ENCODE data around the gene DCP1A.
A peak's percentile ranks its signal among the peaks of the same experiment; 100 is the strongest.
"Not testable (repeated sequence)": the region's sequence is repeated elsewhere in the genome, so short reads cannot be mapped to it uniquely, and the experiment has no call there.

Gene DCP1A

DNA sequence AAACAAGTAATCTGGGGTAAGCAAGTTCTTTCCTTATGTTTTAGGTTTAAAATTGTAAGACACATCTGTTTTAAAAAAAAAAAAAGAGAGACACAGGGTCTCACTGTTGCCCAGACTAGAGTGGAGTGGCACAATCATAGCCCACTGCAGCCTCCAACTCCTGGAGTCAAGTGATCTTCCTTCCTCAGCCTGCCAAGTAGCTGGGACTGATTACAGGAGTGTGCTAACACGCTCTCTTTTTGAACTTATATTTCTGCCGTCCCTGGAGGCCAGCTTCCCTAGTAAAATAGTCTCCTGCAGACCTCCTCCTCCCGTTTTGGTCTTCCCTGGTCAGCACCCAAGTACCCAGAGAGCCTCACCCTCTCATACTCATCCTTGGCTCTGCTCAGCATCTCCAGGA, 35.5 kb downstream of the DCP1A start:
- H3K4me3 ChIP-seq (ENCODE audit: low read depth, low read length) = no peak overlapping the region
- no peak for DNase-seq (ENCODE audit: low read depth)
- TF ChIP-seq, protein P1, sequence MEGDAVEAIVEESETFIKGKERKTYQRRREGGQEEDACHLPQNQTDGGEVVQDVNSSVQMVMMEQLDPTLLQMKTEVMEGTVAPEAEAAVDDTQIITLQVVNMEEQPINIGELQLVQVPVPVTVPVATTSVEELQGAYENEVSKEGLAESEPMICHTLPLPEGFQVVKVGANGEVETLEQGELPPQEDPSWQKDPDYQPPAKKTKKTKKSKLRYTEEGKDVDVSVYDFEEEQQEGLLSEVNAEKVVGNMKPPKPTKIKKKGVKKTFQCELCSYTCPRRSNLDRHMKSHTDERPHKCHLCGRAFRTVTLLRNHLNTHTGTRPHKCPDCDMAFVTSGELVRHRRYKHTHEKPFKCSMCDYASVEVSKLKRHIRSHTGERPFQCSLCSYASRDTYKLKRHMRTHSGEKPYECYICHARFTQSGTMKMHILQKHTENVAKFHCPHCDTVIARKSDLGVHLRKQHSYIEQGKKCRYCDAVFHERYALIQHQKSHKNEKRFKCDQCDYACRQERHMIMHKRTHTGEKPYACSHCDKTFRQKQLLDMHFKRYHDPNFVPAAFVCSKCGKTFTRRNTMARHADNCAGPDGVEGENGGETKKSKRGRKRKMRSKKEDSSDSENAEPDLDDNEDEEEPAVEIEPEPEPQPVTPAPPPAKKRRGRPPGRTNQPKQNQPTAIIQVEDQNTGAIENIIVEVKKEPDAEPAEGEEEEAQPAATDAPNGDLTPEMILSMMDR (IDR thresholded peaks at IDR 0.05; ENCODE audit: insufficient read depth, low read depth, low read length, missing control alignments) = no peak

DNA sequence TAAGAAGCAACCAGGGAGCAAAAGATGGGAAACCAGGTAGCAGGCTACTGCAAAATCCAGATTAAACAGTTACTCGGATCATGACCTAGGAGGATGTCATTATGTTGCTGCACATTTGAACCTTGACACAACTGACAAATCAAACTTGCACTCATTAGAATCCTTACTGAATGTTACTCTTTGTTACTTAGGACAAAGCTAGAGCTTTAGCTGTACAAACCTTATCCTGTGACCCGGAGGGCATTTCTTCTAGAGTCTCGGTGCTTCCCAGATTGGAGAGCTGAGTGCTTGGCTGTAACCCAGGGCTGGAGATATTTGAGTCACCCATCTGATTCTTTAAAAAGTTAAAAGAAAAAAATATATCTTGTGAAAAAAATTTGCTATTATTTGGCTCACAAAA, 43.4 kb downstream of the DCP1A start:
- no peak overlapping the region for H3K4me3 ChIP-seq (ENCODE audit: low read depth, low read length)
- TF ChIP-seq, protein P1 (IDR thresholded peaks at IDR 0.05; ENCODE audit: insufficient read depth, low read depth, low read length, missing control alignments) = no peak
- no peak for DNase-seq (ENCODE audit: low read depth)

DNA sequence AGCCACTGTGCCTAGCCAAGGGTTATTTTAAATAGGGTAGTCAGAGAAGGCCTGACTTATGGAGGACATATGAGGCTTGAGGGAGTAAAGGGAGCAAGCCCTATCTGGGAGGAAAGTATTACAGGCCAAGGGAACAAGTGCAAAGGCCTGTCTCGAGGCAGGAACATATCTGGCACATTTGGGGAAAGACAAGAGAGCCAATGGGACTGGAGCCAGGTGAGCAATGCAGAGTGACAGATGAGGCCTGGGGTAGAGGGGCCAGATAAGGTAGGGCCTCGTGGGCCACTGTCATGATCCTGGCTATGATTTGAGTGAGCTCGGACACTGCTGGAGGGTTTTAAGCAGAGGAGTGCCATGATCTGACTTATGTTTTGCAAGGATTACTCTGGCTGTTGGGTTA, 43.8 kb downstream of the DCP1A start:
- H3K4me3 ChIP-seq (ENCODE audit: low read depth, low read length) = no peak overlapping the region
- DNase-seq (ENCODE audit: low read depth) = no peak
- TF ChIP-seq, protein P1 (IDR thresholded peaks at IDR 0.05; ENCODE audit: insufficient read depth, low read depth, low read length, missing control alignments) = no peak

DNA sequence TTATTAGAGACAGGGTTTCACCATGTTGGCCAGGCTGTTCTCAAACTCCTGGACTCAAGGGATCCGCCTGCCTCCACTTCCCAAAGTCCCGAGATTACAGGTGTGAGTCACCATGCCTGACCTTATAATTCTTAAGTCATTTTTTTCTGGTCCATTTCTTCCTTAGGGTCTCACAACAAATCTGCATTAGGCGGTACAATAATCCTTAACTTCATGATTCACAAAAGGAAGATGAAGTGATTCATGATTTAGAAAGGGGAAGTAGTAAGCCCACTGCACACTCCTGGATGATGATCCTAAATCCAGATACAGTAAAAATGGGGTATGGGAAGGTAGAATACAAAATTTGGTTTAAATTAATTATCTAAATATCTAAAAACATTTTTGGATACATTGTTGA, 46.5 kb downstream of the DCP1A start:
- H3K4me3 ChIP-seq (ENCODE audit: low read depth, low read length) = no peak overlapping the region
- DNase-seq (ENCODE audit: low read depth) = no peak
- TF ChIP-seq, protein P1 (IDR thresholded peaks at IDR 0.05; ENCODE audit: insufficient read depth, low read depth, low read length, missing control alignments) = no peak

DNA sequence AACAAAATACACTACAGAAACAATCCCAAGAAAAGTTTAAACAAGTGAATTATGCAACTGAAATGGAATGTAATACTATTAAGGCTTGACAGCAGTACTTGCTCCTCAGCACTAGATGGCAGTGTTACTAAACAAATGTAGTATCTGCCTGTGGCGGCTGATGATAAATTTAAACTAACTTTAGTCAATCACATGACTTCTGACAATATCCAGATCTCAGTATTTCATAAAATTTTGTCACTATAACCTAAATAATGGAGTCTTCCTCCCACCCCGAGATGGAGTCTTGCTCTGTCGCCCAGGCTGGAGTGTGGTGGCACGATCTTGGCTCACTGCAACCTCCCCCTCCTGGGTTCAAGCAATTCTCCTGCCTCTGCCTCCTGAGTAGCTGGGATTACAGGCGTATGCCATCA, 47.7 kb downstream of the DCP1A start:
- TF ChIP-seq, protein P1 (IDR thresholded peaks at IDR 0.05; ENCODE audit: insufficient read depth, low read depth, low read length, missing control alignments) = peak; percentile 73
- DNase-seq (ENCODE audit: low read depth) = peak; percentile 47
- not testable (repeated sequence) for H3K4me3 ChIP-seq (ENCODE audit: low read depth, low read length)

DNA sequence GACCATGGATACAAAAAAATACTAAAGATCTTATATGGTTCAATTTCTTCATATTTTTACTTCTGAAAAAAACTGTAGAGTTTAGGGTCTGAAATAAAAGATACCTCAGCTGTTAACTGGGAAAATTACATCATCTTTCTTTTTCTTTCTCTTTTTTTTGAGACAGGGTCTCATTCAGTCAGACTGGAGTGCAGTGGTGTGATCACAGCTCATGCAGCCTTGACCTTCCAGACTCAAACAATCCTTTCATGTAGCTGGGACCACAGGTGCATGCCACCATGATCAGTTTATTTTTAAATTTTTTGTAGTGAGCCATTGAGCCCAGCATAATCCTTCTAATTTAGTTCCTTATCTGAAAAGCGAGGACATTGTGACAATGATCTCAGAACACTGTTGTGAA, 51.9 kb downstream of the DCP1A start:
- TF ChIP-seq, protein P1 (IDR thresholded peaks at IDR 0.05; ENCODE audit: insufficient read depth, low read depth, low read length, missing control alignments) = no peak
- no peak for DNase-seq (ENCODE audit: low read depth)

DNA sequence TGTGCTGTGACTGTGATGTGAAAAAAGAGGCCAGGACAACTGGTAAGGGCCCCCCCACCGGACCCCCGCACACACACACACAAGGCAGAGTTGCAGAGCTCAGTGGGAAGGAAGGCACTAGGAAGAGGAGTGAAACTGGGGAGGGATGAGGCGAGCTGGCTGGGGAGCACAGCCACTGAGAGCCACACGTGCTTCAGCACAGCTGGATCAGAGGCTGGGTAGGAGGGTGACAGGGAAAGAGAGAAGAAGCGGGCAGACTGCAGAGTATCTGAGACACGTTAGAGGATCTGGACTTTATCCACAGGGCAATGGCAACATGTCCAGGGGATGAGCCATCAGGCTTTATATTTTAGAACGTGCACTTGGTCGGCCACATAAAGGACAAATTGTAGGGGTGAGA, 53.5 kb downstream of the DCP1A start:
- no peak overlapping the region for H3K4me3 ChIP-seq (ENCODE audit: low read depth, low read length)
- TF ChIP-seq, protein P1 (IDR thresholded peaks at IDR 0.05; ENCODE audit: insufficient read depth, low read depth, low read length, missing control alignments) = no peak
- no peak for DNase-seq (ENCODE audit: low read depth)

More for the DNA sequence above, 51.9 kb downstream of the DCP1A start:
- no peak overlapping the region for H3K4me3 ChIP-seq (ENCODE audit: low read depth, low read length)

Measured in GM12865 (cell line).